ENCODE results near the gene WIPF3.
"Not testable (repeated sequence)": the region's sequence is repeated elsewhere in the genome, so short reads cannot be mapped to it uniquely, and the experiment has no call there.

The WIPF3 gene

GRCh38 chr7:29956487-29956836 lies 150.2 kb downstream of the WIPF3 start:
- no peak for TF ChIP-seq CTCF (IDR thresholded peaks at IDR 0.05; ENCODE audit: low read depth, low read length)
- DNase-seq (ENCODE audit: low read depth in 2 of 2) = no peak
- no peak overlapping the region for H3K4me3 ChIP-seq (replicated peaks in 1 of 2; ENCODE audit: low read depth in 2 of 2, low read length in 2 of 2)

DNA sequence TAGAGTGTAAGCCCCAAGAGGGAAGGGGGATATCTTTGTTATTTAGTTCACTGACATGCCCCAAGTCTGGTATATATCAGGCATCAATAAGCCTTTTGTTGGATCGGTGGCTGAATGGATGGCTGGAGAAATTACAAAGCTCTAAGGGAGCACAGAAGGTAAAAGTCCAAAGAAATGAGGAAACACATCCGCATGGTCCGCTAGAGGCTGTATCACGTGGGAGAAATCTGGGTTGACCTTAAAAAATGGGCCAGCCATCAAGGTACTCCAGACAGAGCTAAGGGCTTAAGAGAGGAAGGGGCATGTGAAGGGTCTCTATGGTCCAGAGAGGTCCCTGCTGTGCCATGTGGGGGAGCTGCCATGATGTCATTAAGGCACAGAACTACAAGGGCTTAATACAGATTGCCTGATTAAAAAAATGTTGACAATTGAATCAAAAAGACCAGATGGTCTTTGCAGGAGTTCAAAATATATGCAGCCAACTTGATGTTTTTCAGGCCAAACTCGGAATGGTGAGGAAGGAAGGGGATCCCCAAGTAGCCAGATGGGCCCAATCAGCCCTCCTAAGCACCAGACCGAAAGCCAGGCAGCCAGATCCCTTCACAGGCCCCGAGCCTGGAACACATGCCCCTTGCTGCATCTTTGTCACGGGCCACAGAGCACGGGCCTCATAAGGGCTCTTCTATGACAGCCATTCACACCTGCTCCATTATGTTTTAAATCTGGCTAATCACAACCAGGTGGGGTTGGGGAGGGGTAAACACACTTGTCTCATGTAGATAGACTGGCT lies 151.4 kb downstream of the WIPF3 start:
- no peak for DNase-seq (ENCODE audit: low read depth in 2 of 2)
- no peak for TF ChIP-seq CTCF (IDR thresholded peaks at IDR 0.05; ENCODE audit: low read depth, low read length)
- no peak overlapping the region for H3K4me3 ChIP-seq (replicated peaks in 1 of 2; ENCODE audit: low read depth in 2 of 2, low read length in 2 of 2)

GRCh38 chr7:29958667-29959358 lies 152.5 kb downstream of the WIPF3 start:
- DNase-seq (ENCODE audit: low read depth in 2 of 2) = no peak
- TF ChIP-seq CTCF (IDR thresholded peaks at IDR 0.05; ENCODE audit: low read depth, low read length) = no peak
- H3K4me3 ChIP-seq (replicated peaks in 1 of 2; ENCODE audit: low read depth in 2 of 2, low read length in 2 of 2) = no peak overlapping the region

DNA sequence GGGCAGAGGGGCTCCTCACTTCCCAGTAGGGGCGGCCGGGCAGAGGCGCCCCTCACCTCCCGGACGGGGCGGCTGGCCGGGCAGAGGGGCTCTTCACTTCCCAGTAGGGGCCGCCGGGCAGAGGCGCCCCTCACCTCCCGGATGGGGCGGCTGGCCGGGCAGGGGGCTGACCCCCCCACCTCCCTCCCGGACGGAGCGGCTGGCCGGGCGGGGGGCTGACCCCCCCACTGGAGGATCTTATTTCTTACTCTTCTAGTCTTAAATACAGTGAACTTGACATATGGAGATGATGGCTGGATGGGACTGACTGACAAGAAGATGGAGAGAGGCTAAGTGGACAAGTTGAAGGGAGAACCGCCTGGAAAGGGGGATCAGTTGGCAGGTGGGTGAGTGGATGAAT lies 155.3 kb downstream of the WIPF3 start:
- not testable (repeated sequence) for DNase-seq (ENCODE audit: low read depth in 2 of 2); H3K4me3 ChIP-seq (replicated peaks in 1 of 2; ENCODE audit: low read depth in 2 of 2, low read length in 2 of 2)

GRCh38 chr7:29962035-29962434 lies 155.7 kb downstream of the WIPF3 start:
- no peak for DNase-seq (ENCODE audit: low read depth in 2 of 2)
- TF ChIP-seq CTCF (IDR thresholded peaks at IDR 0.05; ENCODE audit: low read depth, low read length) = no peak
- no peak overlapping the region for H3K4me3 ChIP-seq (replicated peaks in 1 of 2; ENCODE audit: low read depth in 2 of 2, low read length in 2 of 2)

DNA sequence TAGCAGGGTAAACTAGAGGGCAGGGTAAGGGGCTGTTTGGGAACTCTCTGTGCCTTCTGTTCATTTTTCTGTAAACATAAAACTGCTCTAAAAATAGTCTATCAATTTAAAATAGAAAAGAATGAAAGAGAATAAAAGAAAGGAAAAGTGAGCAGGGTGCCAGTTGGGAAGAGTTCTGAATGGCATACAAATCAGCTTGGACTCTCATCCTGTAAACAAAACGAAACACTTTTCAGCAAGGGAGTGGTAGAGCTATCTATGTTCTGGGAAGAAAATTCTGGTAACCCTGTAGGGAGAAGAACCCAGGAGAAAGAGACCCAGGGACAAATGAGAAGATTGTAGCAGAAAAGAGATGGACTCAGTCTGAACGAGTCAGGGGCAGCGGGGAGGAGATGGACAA lies 158.7 kb downstream of the WIPF3 start:
- DNase-seq (ENCODE audit: low read depth in 2 of 2) = no peak
- no peak for TF ChIP-seq CTCF (IDR thresholded peaks at IDR 0.05; ENCODE audit: low read depth, low read length)
- H3K4me3 ChIP-seq (replicated peaks in 1 of 2; ENCODE audit: low read depth in 2 of 2, low read length in 2 of 2) = no peak overlapping the region
